ENCODE measurements around the gene FNDC7.

FNDC7 gene, protein sequence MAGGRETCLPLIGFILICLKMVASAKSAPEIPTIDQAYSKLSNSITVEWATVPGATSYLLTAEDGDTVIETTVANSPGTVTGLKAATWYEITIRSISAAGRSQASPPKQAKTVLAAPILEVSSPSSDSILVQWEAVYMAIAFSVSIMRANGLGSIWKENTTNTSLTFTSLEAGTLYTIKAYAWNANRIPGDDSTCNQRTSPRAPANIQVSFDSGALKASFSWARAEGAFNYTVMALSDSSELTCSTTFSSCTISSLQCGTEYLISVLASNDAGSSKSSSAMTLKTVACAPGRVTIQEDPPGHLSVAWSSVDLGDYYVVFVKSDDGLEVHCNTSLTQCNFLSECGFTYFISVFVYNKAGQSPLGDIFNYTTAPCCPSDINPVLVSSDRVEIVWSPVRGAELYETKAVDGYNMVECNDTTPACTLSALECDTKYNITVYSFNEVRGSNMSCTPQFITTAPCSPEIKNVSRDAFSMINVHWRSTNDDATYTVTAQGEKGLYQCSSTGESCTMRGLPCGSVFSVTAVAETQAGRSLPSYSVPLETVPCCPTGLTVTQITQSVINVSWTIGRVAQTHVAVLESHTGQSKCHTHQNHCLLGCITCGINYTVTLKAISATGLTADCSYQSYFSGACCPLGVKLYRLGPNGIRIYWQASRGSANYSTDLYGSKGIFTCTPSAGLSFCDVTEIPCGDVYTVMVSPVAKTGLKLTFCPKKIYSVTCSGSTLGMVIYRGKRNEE

DNA sequence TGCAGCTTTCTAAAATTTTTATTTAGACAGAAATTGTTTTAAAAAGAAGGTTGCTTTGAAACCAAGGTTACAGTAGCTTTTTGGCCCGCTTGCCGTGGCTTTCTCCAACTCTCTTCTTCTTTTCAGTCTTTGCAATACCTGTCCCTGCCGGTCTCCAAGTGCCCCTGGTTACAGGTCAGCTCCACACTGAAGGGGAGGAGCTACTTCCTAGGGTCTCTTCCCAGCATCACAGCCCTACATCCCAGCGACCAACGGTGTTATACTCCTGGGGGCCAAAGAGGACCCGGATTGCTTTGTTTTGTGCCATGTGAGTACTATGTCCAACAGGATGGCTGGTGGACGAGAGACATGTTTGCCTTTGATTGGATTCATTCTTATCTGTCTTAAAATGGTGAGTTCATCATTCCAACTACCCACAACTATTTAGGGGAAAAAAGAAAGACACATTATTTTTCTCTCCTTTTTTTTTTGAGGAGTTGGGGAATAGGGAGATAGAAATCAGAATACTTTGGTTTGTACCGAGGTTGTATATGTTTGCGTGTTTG is at the start of gene FNDC7:
TSS of gene FNDC7 (plus strand) at position 303 of the 545 bp plus-strand sequence. CDS start at position 329, 26 bp downstream.
- Histone ChIP-seq H3K4me3 (ENCODE audit: severe bottlenecking) (no peak within 1 kb of the TSS), H3K36me3 (ENCODE audit: low read depth) (no peaks in the 10 kb centered on the region), H3K27ac (ENCODE audit: poor library complexity, severe bottlenecking) (no peak within 1 kb of the TSS), H3K27me3 (ENCODE audit: insufficient read depth, poor library complexity, severe bottlenecking) (no peaks in the 10 kb centered on the region), H3K4me1 (ENCODE audit: insufficient read depth, poor library complexity, severe bottlenecking) (no peaks in the 10 kb centered on the region), H3K9me3 (ENCODE audit: severe bottlenecking) (no peaks in the 10 kb centered on the region)
- DNase-seq (ENCODE audit: low spot score) = no peak
- TF ChIP-seq, protein P1, sequence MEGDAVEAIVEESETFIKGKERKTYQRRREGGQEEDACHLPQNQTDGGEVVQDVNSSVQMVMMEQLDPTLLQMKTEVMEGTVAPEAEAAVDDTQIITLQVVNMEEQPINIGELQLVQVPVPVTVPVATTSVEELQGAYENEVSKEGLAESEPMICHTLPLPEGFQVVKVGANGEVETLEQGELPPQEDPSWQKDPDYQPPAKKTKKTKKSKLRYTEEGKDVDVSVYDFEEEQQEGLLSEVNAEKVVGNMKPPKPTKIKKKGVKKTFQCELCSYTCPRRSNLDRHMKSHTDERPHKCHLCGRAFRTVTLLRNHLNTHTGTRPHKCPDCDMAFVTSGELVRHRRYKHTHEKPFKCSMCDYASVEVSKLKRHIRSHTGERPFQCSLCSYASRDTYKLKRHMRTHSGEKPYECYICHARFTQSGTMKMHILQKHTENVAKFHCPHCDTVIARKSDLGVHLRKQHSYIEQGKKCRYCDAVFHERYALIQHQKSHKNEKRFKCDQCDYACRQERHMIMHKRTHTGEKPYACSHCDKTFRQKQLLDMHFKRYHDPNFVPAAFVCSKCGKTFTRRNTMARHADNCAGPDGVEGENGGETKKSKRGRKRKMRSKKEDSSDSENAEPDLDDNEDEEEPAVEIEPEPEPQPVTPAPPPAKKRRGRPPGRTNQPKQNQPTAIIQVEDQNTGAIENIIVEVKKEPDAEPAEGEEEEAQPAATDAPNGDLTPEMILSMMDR (IDR thresholded peaks at IDR 0.05; ENCODE audit: poor library complexity, severe bottlenecking) = no peak
- ATAC-seq (ENCODE audit: low read depth) = no peak

DNA sequence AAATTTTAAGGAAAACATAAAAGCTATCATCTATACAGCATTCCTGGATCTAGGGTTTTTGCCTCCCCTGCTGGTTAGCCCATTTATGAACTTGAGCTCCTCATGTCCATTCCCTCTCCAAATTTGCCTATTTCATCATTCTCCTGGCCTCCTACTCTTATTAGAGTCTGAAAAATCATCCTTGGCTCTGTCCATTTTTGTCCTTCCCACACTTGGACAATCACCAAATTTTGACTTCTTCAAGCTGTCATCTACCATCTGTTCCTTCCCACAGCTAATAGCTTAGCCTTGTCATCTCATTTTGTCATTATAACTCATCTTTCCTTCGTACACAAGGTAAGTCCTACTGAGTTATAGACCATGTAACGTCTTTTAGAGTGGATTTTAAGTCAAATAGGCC is 49.6 kb upstream of the FNDC7 start:
- Histone ChIP-seq H3K4me3 (ENCODE audit: severe bottlenecking) (no peak overlapping the region), H3K27ac (ENCODE audit: poor library complexity, severe bottlenecking) (no peak overlapping the region), H3K27me3 (ENCODE audit: insufficient read depth, poor library complexity, severe bottlenecking) (no peaks in the 10 kb centered on the region), H3K36me3 (ENCODE audit: low read depth) (no peaks in the 10 kb centered on the region), H3K4me1 (ENCODE audit: insufficient read depth, poor library complexity, severe bottlenecking) (peaks cover 5% of the 10 kb centered on the region), H3K9me3 (ENCODE audit: severe bottlenecking) (no peaks in the 10 kb centered on the region)
- no peak for DNase-seq (ENCODE audit: low spot score)
- TF ChIP-seq, protein P1 (IDR thresholded peaks at IDR 0.05; ENCODE audit: poor library complexity, severe bottlenecking) = no peak
- no peak for ATAC-seq (ENCODE audit: low read depth)

DNA sequence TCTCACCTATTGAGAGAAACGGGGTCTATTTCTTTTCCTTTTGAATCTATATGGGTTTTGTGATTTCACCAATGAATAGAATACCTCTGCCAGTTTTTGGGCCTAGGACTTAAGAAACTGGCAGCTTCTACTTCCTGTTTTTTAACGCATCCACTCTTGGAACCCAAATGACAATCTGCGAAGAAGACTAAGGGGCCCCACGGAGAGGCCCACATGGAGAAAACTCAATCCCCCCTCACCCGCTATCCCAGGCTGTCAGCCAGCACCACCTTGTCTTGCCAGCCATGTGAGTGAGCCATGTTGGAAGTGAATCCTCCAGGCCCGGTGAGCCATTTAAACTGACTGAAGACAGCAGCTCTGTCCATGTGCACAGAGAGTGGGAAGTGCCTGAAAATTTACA is 48.2 kb upstream of the FNDC7 start:
- Histone ChIP-seq H3K27me3 (ENCODE audit: insufficient read depth, poor library complexity, severe bottlenecking) (no peaks in the 10 kb centered on the region), H3K36me3 (ENCODE audit: low read depth) (no peaks in the 10 kb centered on the region), H3K9me3 (ENCODE audit: severe bottlenecking) (no peaks in the 10 kb centered on the region), H3K27ac (ENCODE audit: poor library complexity, severe bottlenecking) (no peak overlapping the region), H3K4me1 (ENCODE audit: insufficient read depth, poor library complexity, severe bottlenecking) (peaks cover 5% of the 10 kb centered on the region), H3K4me3 (ENCODE audit: severe bottlenecking) (no peak overlapping the region)
- ATAC-seq (ENCODE audit: low read depth) (no peak), DNase-seq (ENCODE audit: low spot score) (no peak)
- TF ChIP-seq, protein P1 (IDR thresholded peaks at IDR 0.05; ENCODE audit: poor library complexity, severe bottlenecking) = no peak

DNA sequence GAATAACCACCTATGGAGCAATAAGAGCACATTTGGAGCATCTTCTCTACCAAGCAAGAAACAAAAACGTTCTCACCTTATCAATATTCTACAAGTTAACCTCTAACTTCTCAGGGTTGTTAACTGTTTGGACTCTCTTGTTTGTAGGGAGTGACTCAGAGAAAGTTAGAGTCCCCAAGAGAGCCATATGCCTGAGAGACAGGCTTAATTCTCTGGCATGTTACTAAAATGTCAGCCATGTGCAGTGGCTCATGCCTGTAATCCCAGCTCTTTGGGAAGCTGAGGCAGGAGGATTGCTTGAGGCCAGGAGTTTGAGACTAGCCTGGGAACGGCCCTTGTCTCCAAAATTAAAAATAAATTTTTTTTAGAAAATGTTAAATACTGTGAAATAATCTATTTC is 47.6 kb upstream of the FNDC7 start:
- Histone ChIP-seq H3K9me3 (ENCODE audit: severe bottlenecking) (no peaks in the 10 kb centered on the region), H3K4me1 (ENCODE audit: insufficient read depth, poor library complexity, severe bottlenecking) (peaks cover 5% of the 10 kb centered on the region), H3K27me3 (ENCODE audit: insufficient read depth, poor library complexity, severe bottlenecking) (no peaks in the 10 kb centered on the region), H3K4me3 (ENCODE audit: severe bottlenecking) (no peak overlapping the region), H3K27ac (ENCODE audit: poor library complexity, severe bottlenecking) (no peak overlapping the region), H3K36me3 (ENCODE audit: low read depth) (no peaks in the 10 kb centered on the region)
- TF ChIP-seq, protein P1 (IDR thresholded peaks at IDR 0.05; ENCODE audit: poor library complexity, severe bottlenecking) = no peak
- DNase-seq (ENCODE audit: low spot score) = no peak
- no peak for ATAC-seq (ENCODE audit: low read depth)

Measured in RWPE2 (cell line).